ENCODE measurements around the gene ALDH1A1.

ALDH1A1 gene

DNA sequence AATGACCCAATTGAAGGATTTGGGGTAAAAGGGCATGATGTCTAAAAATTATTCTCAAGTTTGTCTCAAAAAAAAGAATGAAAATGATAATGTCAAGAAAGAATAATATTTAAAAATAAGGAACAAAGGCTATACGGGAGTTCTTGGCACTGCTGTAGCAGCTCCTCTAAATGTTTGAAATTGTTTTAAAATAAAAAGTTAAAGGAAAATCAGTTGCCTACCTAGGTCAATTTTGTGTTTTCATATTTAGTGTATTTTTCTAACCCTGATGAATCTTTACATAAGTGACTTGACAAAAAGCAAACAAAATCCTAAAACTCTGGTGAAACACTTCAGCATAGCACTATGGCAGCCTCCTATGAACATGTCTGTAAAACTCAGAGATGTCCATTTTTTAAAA, 56.4 kb downstream of the ALDH1A1 start:
- TF ChIP-seq OSR1 (CRISPR knock-in tag; IDR thresholded peaks at IDR 0.05) (no peak), ZNF8 (CRISPR knock-in tag; IDR thresholded peaks at IDR 0.05) (no peak), TCF4 (CRISPR knock-in tag; IDR thresholded peaks at IDR 0.05; ENCODE audit: borderline replicate concordance) (no peak), ESRRG (CRISPR knock-in tag; IDR thresholded peaks at IDR 0.05) (no peak), GLIS3 (CRISPR knock-in tag; IDR thresholded peaks at IDR 0.05) (no peak), RARB (CRISPR knock-in tag; IDR thresholded peaks at IDR 0.05) (no peak), ZFP3 (CRISPR knock-in tag; IDR thresholded peaks at IDR 0.05) (no peak), ZNF70 (CRISPR knock-in tag; IDR thresholded peaks at IDR 0.05) (no peak), CSDC2 (CRISPR knock-in tag; IDR thresholded peaks at IDR 0.05) (no peak), PPARA (CRISPR knock-in tag; IDR thresholded peaks at IDR 0.05; ENCODE audit: borderline replicate concordance) (no peak), TOX (CRISPR knock-in tag; IDR thresholded peaks at IDR 0.05; ENCODE audit: borderline replicate concordance) (no peak)
- TF ChIP-seq, protein P1, sequence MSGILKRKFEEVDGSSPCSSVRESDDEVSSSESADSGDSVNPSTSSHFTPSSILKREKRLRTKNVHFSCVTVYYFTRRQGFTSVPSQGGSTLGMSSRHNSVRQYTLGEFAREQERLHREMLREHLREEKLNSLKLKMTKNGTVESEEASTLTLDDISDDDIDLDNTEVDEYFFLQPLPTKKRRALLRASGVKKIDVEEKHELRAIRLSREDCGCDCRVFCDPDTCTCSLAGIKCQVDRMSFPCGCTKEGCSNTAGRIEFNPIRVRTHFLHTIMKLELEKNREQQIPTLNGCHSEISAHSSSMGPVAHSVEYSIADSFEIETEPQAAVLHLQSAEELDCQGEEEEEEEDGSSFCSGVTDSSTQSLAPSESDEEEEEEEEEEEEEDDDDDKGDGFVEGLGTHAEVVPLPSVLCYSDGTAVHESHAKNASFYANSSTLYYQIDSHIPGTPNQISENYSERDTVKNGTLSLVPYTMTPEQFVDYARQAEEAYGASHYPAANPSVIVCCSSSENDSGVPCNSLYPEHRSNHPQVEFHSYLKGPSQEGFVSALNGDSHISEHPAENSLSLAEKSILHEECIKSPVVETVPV (CRISPR knock-in tag; IDR thresholded peaks at IDR 0.05): no peak
- TF ChIP-seq, protein P2, sequence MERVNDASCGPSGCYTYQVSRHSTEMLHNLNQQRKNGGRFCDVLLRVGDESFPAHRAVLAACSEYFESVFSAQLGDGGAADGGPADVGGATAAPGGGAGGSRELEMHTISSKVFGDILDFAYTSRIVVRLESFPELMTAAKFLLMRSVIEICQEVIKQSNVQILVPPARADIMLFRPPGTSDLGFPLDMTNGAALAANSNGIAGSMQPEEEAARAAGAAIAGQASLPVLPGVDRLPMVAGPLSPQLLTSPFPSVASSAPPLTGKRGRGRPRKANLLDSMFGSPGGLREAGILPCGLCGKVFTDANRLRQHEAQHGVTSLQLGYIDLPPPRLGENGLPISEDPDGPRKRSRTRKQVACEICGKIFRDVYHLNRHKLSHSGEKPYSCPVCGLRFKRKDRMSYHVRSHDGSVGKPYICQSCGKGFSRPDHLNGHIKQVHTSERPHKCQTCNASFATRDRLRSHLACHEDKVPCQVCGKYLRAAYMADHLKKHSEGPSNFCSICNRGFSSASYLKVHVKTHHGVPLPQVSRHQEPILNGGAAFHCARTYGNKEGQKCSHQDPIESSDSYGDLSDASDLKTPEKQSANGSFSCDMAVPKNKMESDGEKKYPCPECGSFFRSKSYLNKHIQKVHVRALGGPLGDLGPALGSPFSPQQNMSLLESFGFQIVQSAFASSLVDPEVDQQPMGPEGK (CRISPR knock-in tag; IDR thresholded peaks at IDR 0.05; ENCODE audit: borderline replicate concordance): no peak
- ATAC-seq: no peak

GRCh38 chr9:72895122-72895521, 57.7 kb downstream of the ALDH1A1 start:
- TF ChIP-seq ISL1 (CRISPR knock-in tag; IDR thresholded peaks at IDR 0.05) (no peak), ESRRG (CRISPR knock-in tag; IDR thresholded peaks at IDR 0.05) (no peak), ZNF565 (CRISPR knock-in tag; conservative IDR thresholded peaks at IDR 0.05; ENCODE audit: low read depth) (no peak), SNAI2 (CRISPR knock-in tag; IDR thresholded peaks at IDR 0.05) (no peak)
- TF ChIP-seq, protein P3, sequence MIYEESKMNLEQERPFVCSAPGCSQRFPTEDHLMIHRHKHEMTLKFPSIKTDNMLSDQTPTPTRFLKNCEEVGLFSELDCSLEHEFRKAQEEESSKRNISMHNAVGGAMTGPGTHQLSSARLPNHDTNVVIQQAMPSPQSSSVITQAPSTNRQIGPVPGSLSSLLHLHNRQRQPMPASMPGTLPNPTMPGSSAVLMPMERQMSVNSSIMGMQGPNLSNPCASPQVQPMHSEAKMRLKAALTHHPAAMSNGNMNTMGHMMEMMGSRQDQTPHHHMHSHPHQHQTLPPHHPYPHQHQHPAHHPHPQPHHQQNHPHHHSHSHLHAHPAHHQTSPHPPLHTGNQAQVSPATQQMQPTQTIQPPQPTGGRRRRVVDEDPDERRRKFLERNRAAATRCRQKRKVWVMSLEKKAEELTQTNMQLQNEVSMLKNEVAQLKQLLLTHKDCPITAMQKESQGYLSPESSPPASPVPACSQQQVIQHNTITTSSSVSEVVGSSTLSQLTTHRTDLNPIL (CRISPR knock-in tag; IDR thresholded peaks at IDR 0.05; ENCODE audit: low read depth): no peak
- TF ChIP-seq, protein P4, sequence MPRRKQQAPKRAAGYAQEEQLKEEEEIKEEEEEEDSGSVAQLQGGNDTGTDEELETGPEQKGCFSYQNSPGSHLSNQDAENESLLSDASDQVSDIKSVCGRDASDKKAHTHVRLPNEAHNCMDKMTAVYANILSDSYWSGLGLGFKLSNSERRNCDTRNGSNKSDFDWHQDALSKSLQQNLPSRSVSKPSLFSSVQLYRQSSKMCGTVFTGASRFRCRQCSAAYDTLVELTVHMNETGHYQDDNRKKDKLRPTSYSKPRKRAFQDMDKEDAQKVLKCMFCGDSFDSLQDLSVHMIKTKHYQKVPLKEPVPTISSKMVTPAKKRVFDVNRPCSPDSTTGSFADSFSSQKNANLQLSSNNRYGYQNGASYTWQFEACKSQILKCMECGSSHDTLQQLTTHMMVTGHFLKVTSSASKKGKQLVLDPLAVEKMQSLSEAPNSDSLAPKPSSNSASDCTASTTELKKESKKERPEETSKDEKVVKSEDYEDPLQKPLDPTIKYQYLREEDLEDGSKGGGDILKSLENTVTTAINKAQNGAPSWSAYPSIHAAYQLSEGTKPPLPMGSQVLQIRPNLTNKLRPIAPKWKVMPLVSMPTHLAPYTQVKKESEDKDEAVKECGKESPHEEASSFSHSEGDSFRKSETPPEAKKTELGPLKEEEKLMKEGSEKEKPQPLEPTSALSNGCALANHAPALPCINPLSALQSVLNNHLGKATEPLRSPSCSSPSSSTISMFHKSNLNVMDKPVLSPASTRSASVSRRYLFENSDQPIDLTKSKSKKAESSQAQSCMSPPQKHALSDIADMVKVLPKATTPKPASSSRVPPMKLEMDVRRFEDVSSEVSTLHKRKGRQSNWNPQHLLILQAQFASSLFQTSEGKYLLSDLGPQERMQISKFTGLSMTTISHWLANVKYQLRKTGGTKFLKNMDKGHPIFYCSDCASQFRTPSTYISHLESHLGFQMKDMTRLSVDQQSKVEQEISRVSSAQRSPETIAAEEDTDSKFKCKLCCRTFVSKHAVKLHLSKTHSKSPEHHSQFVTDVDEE (CRISPR knock-in tag; IDR thresholded peaks at IDR 0.05): no peak
- ATAC-seq: no peak

DNA sequence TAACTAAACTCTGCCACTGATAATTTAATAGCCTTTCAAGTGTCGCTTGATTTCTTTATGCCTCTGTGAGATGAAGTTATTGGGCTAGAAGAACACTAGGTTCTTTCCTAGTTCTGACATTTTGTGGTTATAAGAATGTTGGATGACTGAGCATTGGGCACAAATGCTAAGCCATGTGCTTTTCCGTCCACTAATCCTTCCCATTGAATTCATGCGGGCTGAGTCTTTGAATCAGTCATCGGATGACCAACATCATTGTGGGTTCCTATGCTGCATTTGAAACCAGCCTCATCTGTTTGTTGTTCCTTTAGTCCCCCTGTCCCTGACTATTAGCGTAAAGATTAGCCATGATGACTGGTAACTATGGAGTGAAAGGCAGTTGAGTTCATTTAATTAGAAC, 58.5 kb downstream of the ALDH1A1 start:
- TF ChIP-seq, protein P3 (CRISPR knock-in tag; IDR thresholded peaks at IDR 0.05; ENCODE audit: low read depth): no peak
- TF ChIP-seq ESRRG (CRISPR knock-in tag; IDR thresholded peaks at IDR 0.05): no peak
- no peak for TF ChIP-seq ISL1 (CRISPR knock-in tag; IDR thresholded peaks at IDR 0.05)
- TF ChIP-seq OSR1 (CRISPR knock-in tag; IDR thresholded peaks at IDR 0.05): no peak
- TF ChIP-seq, protein P1 (CRISPR knock-in tag; IDR thresholded peaks at IDR 0.05): no peak
- TF ChIP-seq, protein P4 (CRISPR knock-in tag; IDR thresholded peaks at IDR 0.05): no peak
- no peak for ATAC-seq
